Fibroblast of skin of right biceps (primary cell): Measurements from ENCODE around the gene TRAPPC12.

Experiments used
- DNase-seq: peaks from one replicate; pipeline ENCODE4 v3.0.0-alpha.2; 2013

Gene TRAPPC12

GRCh38 chr2:3516831-3517230 lies 137.3 kb downstream of the TRAPPC12 start:
- DNase-seq: no peak

GRCh38 chr2:3517948-3518495 lies 138.5 kb downstream of the TRAPPC12 start:
- no peak for DNase-seq

- peak; percentile 96 for DNase-seq
These were observed 139.2 kb downstream of the TRAPPC12 start for GRCh38 chr2:3518496-3519254.

GRCh38 chr2:3519255-3520205 lies 140.0 kb downstream of the TRAPPC12 start, which contains the start of gene ADI1:
TSS of gene ADI1 (minus strand) at chr2:3519531. CDS start at chr2:3519487, 44 bp downstream.
- peak; percentile 80 for DNase-seq

- no peak for DNase-seq
These were observed 141.1 kb downstream of the TRAPPC12 start for GRCh38 chr2:3520591-3520990.

- peak; percentile 40 for DNase-seq
These were observed 143.5 kb downstream of the TRAPPC12 start for GRCh38 chr2:3522961-3523421.

GRCh38 chr2:3523551-3524041 lies 144.1 kb downstream of the TRAPPC12 start:
- DNase-seq: peak; percentile 57

GRCh38 chr2:3526871-3527270 lies 147.4 kb downstream of the TRAPPC12 start:
- no peak for DNase-seq

- no peak for DNase-seq
These were observed 148.6 kb downstream of the TRAPPC12 start for GRCh38 chr2:3527886-3528785.
